Measurements from ENCODE around the gene SPNS2.
"Not testable (repeated sequence)": the region's sequence is repeated elsewhere in the genome, so short reads cannot be mapped to it uniquely, and the experiment has no call there.

The SPNS2 gene

DNA sequence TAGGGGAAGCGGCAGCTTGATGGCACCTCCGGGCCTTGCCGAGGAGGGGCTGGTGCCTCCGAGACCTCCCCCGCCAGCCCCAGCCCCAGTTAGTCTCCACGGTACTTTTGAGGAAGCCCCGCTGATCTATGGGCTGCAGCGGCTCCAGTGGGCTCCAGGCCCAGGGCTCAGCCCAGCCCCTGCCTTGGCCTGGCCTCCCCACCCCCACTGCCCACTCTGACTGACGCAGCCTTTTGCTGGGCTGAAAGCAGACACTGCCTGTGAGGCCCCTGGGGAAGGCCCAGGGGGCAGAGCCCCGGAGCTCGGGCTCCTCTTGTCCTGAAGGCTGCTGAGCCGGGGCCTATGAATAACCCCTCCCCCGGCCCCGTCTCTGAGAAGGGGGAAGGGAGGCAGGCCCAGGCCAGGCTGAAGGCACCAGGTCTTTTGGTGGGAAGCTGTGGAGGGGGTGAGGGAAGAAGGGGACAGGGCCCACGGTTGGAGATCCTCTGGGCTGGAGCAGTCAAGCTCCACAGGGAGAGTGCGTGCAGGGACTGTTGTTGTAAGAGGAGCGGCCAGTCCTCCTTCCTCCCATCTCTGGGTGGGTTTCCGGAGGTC, 78.1 kb downstream of the SPNS2 start:
- DNase-seq, result no peak

GRCh38 chr17:4577386-4577993, 78.8 kb downstream of the SPNS2 start:
- no peak for DNase-seq

GRCh38 chr17:4578349-4578748, 79.7 kb downstream of the SPNS2 start:
- not testable (repeated sequence) for DNase-seq

- no peak for DNase-seq
Observed at GRCh38 chr17:4579678-4580077, 81.0 kb downstream of the SPNS2 start.

DNA sequence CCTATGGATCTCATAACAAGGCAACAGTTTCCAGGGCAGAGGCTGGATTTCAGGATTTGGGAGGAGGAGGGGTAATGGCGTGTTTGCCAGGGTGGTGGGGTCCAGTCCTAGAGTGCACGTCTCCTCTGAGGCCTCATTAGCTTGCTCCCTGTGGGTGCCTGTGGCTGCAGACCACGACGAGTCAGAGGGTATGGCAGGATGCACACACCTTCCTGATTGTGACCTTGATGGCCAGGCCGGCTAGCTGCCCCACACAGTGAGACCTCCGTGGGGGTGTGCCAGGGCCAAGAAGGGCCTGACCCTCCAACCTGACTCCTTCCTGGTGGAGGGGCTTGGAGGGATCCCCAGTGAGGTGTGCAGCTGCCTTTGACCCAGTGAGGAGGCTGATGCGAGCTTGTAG, 81.6 kb downstream of the SPNS2 start:
- no peak for DNase-seq

GRCh38 chr17:4582101-4582501, 83.4 kb downstream of the SPNS2 start:
- no peak for DNase-seq

DNA sequence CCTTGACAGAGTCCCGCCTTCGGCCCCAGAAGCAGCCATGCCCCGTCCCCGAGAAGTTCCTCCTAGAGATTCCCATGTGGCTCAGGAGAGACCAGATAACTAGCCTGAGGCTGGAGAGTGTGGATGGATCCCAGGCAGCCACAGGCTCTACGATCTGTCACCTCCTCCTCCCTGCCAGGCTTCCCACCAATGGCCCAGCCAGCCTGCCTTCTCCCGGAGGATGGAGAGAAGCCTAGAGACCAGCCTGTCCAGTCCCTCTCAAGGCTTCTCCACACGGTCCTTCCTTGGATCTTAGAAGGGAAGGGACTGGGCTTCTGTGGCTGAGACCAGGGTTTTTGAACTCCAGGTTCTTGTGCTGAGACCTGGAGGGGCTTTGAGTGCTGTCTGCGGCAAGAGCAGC, 84.0 kb downstream of the SPNS2 start:
- DNase-seq, result no peak

DNA sequence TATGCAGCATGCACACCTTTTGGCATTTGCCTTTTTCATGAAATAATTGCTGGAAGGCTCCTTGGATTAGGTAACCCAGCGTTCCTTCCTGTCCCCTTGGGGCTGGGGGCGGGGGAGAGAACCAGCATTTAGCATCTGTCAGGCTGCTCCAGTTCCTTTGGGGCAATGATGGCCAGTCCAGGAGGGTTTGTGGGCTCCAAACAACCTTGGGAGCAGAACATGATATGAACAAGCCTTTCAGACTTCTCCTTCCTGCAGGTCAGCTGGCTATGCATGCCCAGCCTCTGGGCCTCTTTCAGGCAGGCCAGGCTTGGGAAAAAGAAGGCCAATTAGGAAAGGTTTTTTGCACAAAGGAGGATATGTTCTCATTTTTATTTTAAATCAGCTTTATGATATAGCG, 84.5 kb downstream of the SPNS2 start:
- DNase-seq, result no peak

GRCh38 chr17:4583782-4584100, 85.1 kb downstream of the SPNS2 start:
- DNase-seq, result no peak

GRCh38 chr17:4584101-4584916, 85.6 kb downstream of the SPNS2 start, which contains the start of gene SMTNL2:
SMTNL2 (plus strand) TSS chr17:4584529; CDS start chr17:4584606, 77 bp downstream.
- DNase-seq, result no peak

GRCh38 chr17:4584917-4585637, 86.4 kb downstream of the SPNS2 start:
- no peak for DNase-seq

- DNase-seq, result no peak
Observed at GRCh38 chr17:4585638-4585994, 86.9 kb downstream of the SPNS2 start.

DNA sequence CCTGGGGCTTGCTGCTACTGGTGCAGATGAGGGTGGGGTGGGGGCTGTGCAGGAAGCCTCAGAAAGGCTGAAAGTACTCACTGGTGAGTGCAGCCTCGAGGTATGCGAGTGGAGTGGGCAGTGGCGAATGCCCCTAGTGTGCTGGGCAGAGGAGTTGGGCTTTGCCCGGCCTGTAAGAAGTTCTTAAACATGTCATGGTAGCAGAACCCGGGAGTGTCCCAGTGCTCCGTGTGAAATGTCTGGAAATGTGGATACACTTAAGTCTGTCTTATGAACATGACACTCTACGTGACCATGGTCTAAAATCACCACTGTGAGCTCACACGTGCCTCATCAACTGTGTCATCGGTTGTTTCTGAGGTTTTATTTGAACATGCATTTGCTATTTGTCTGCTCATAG, 87.4 kb downstream of the SPNS2 start:
- no peak for DNase-seq

DNA sequence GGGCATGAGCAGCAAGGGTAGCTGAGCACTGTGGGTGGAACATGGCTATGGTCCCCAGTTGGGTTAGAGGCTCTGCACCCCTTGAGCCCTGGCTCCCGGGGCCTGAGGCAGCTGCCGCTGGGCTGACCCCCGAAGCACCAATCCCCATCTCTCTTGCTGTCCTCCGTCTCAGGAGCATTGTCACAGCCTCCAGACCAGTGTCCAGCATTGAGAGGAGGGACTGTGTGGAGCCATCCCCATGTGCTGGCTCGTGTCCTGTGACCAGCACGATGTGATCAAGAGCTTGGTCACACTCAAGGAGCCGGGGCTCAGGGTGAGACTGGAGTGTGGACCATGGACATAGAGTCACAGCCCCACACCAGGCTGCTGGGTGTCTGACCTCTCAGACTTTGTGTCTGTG, 88.5 kb downstream of the SPNS2 start:
- no peak for DNase-seq

DNA sequence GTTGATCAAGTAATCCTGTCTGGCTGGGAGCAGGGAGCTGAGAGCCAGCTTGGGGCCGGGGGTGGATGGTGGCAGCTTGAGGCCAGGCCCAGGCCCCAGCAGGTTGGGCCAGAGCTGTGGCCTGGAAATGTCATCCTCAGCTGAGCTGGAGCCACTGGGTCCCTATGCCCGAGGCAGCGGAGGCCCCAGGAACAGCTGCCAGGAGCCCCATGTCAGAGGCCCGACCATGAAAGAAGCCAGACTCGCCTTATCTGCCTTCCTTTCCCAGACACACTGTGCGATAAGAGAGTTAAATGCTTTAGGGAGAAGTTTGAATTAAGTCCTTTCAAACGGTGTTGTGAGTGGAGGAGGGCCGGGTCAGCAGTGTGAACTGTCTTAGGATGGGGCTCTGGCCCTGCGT, 89.1 kb downstream of the SPNS2 start:
- DNase-seq, result no peak

- DNase-seq, result no peak
Observed at GRCh38 chr17:4588391-4588790, 89.7 kb downstream of the SPNS2 start.

Measured in activated CD4-positive, alpha-beta T cell treated with anti-CD3 and anti-CD28 coated beads for 1 hour (primary cell).